ENCODE results near the gene IL1RAPL2. TPM values are rescaled to one million over a fixed set of nuclear protein-coding genes. Genes with fewer than 3 reads are reported as not detected.
"Not testable (repeated sequence)": the region's sequence is repeated elsewhere in the genome, so short reads cannot be mapped to it uniquely, and the experiment has no call there.

IL1RAPL2 gene
- total RNA-seq, 1 donor from 2014 or later = not detected

DNA sequence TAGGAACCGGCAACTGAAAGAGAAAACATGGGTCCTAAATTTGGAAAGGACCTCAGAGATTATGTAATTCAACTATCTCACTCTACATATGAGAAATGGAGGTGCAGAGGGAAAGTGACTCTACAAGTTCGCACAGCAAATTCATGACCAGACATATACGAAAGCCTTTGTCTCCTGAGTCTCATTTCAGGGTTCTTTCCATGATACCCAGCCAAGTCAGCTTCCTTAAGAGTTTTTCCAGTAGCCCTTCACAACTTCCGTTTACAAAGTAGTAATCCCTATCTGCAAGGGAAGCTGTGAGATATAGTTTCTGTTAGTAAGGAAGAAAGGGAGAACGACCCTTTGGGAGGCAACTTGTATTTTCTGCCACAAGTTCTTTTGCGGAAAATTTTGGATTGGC lies 543.9 kb downstream of the IL1RAPL2 start:
- H3K36me3 ChIP-seq = no peaks in the 10 kb centered on the region
- intact Hi-C loops (cut with micrococcal nuclease) = no loop called here
- no peaks in the 10 kb centered on the region for H3K4me1 ChIP-seq
- no peaks in the 10 kb centered on the region for H3K27me3 ChIP-seq (ENCODE audit: low read depth)
- H3K4me3 ChIP-seq = no peak overlapping the region
- TF ChIP-seq, protein P1, sequence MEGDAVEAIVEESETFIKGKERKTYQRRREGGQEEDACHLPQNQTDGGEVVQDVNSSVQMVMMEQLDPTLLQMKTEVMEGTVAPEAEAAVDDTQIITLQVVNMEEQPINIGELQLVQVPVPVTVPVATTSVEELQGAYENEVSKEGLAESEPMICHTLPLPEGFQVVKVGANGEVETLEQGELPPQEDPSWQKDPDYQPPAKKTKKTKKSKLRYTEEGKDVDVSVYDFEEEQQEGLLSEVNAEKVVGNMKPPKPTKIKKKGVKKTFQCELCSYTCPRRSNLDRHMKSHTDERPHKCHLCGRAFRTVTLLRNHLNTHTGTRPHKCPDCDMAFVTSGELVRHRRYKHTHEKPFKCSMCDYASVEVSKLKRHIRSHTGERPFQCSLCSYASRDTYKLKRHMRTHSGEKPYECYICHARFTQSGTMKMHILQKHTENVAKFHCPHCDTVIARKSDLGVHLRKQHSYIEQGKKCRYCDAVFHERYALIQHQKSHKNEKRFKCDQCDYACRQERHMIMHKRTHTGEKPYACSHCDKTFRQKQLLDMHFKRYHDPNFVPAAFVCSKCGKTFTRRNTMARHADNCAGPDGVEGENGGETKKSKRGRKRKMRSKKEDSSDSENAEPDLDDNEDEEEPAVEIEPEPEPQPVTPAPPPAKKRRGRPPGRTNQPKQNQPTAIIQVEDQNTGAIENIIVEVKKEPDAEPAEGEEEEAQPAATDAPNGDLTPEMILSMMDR (IDR thresholded peaks at IDR 0.05; ENCODE audit: borderline replicate concordance) = no peak
- DNase-seq = no peak
- H3K27ac ChIP-seq (replicated peaks) = no peak overlapping the region
- H3K9me3 ChIP-seq (replicated peaks) = no peaks in the 10 kb centered on the region

DNA sequence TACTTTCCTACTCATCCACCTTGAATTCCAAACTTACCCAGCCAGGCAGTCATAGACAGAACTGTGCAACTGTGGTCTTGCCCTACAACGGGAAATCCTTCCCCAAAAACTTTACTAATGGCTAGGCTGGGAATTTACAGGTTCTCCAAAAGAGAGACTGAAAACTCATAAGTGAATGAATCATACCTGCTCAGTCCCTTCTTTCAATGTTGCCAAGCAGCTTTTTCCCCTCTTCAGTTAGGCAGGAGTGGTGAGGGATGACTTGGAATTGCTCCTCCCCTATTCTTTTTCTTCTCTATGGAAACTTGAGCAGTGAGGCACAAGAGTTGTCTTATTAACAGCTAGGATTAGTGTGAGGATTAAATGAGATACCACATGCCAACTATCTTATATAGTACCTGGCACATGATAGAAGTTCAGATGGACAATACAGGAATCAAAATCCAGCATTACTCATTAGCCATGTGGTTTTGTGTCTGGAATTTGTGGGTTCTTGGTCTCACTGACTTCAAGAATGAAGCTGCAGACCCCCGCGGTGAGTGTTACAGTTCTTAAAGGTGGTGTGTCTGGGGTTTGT lies 548.6 kb downstream of the IL1RAPL2 start:
- intact Hi-C loops (cut with micrococcal nuclease) = no loop called here
- H3K9me3 ChIP-seq (replicated peaks) = no peaks in the 10 kb centered on the region
- H3K4me3 ChIP-seq = no peak overlapping the region
- DNase-seq = no peak
- H3K4me1 ChIP-seq = no peaks in the 10 kb centered on the region
- H3K36me3 ChIP-seq = no peaks in the 10 kb centered on the region
- TF ChIP-seq, protein P1 (IDR thresholded peaks at IDR 0.05; ENCODE audit: borderline replicate concordance) = no peak
- H3K27me3 ChIP-seq (ENCODE audit: low read depth) = no peaks in the 10 kb centered on the region
- H3K27ac ChIP-seq (replicated peaks) = no peak overlapping the region

DNA sequence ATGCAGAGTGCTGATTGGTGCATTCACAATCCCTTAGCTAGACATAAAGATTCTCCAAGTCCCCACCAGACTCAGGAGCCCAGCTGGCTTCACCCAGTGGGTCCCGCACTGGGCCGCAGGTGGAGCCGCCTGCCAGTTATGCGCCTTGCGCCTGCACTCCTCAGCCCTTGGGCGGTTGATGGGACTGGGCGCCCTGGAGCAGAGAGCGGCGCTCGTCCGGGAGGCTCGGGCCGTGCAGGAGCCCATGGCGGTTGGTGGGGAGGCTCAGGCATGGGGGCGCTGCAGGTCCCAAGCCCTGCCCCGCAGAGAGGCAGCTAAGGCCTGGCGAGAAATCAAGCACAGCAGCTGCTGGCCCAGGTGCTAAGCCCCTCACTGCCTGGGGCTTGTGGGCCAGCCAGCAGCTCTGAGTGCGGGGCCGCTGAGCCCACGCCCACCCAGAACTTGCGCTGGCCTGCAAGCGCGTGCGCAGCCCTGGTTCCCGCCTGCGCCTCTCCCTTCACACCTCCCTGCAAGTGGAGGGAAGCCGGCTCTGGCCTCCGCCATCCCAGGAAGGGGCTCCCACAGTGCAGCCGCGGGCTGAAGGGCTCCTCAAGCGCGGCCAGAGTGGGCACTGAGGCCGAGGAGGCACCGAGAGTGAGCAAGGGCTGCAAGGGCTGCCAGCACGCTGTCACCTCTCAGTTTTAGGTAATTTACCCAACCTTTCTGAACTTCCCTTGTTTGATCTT lies 549.8 kb downstream of the IL1RAPL2 start:
- intact Hi-C loops (cut with micrococcal nuclease); H3K4me1 ChIP-seq; H3K4me3 ChIP-seq; H3K9me3 ChIP-seq (replicated peaks); DNase-seq; H3K36me3 ChIP-seq; H3K27me3 ChIP-seq (ENCODE audit: low read depth); H3K27ac ChIP-seq (replicated peaks): not testable (repeated sequence)

DNA sequence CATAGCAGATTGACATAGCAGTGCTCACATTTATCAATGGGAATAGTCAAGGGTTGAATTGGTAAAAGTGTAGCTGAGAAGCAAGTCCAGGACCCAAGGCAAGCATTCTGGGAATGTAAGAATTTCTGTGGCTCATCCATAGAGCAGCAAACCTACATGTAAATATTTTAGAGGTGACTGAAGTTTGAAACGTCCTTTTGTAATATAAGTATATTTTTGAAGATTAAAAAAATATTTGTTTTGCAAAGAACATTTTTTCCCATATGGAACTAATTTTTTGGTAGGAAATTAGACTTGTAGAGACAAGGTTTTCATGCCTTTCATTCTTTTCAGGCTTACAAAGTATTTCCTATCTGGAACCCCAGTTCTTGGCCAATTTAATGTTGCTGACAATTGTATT lies 550.5 kb downstream of the IL1RAPL2 start:
- no peaks in the 10 kb centered on the region for H3K36me3 ChIP-seq

DNA sequence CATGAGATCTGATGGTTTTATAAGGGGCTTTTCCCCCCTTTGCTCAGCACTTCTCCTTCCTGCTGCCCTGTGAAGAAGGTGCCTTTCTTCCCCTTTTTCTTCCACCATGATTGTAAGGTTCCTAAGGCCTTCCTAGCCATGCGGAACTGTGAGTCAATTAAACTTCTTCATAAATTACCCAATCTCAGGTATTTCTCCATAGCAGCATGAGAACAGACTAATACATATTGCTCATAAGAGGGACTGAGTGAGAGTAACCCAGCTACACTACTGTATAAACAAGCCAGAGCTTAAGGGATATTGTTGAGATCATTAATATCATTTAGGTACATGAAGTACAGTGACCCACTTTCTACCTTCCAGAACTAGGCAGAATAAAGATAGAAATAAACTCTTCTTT lies 551.6 kb downstream of the IL1RAPL2 start:
- TF ChIP-seq, protein P1 (IDR thresholded peaks at IDR 0.05; ENCODE audit: borderline replicate concordance) = no peak
- Histone ChIP-seq H3K36me3 (no peaks in the 10 kb centered on the region), H3K9me3 (replicated peaks) (no peaks in the 10 kb centered on the region), H3K27ac (replicated peaks) (no peak overlapping the region), H3K4me3 (no peak overlapping the region), H3K27me3 (ENCODE audit: low read depth) (no peaks in the 10 kb centered on the region), H3K4me1 (no peaks in the 10 kb centered on the region)
- DNase-seq = no peak
- intact Hi-C loops (cut with micrococcal nuclease) = no loop called here

More for the DNA sequence above, 550.5 kb downstream of the IL1RAPL2 start:
- no peak overlapping the region for H3K4me3 ChIP-seq
- no peak for DNase-seq
- no peaks in the 10 kb centered on the region for H3K4me1 ChIP-seq
- intact Hi-C loops (cut with micrococcal nuclease) = no loop called here
- no peak overlapping the region for H3K27ac ChIP-seq (replicated peaks)
- no peaks in the 10 kb centered on the region for H3K27me3 ChIP-seq (ENCODE audit: low read depth)
- H3K9me3 ChIP-seq (replicated peaks) = no peaks in the 10 kb centered on the region
- TF ChIP-seq, protein P1 (IDR thresholded peaks at IDR 0.05; ENCODE audit: borderline replicate concordance) = no peak

DNA sequence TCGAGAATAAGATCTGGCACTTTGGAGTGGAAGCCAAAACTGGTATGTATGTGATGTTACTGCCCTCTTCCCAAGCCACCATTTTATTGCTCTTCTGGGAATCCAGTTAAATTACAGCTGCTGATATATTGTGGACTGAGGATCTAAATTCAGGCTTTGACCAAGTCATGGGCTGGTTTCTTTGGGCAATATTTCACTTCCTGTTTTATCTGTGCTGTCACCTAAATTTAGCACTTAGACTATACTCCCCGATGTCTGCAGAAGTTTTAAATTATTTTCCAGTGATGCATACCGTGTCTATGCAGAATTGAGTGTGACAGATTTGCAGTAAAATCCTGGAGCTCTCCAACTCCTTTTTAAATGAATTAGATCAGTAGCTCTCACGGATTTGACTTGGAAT lies 554.5 kb downstream of the IL1RAPL2 start:
- no peak overlapping the region for H3K27ac ChIP-seq (replicated peaks)
- intact Hi-C loops (cut with micrococcal nuclease) = no loop called here
- H3K4me1 ChIP-seq = no peaks in the 10 kb centered on the region
- no peaks in the 10 kb centered on the region for H3K9me3 ChIP-seq (replicated peaks)
- TF ChIP-seq, protein P1 (IDR thresholded peaks at IDR 0.05; ENCODE audit: borderline replicate concordance) = no peak
- H3K36me3 ChIP-seq = no peaks in the 10 kb centered on the region
- H3K4me3 ChIP-seq = no peak overlapping the region
- no peaks in the 10 kb centered on the region for H3K27me3 ChIP-seq (ENCODE audit: low read depth)
- no peak for DNase-seq

All from left ventricle myocardium inferior (tissue), 1 donor.